Neural crest cell (in vitro differentiated cells): ENCODE measurements around the gene AICDA. TPM values are rescaled to one million over a fixed set of nuclear protein-coding genes. Genes with fewer than 3 reads are reported as not detected.
"Not testable (repeated sequence)": the region's sequence is repeated elsewhere in the genome, so short reads cannot be mapped to it uniquely, and the experiment has no call there.

ENCODE experiments used
- DNase-seq: peaks from one replicate; pipeline ENCODE4 v3.0.0; 2021; ENCODE audit warnings: low read depth, mixed read lengths, low spot score
- H3K27ac Mint-ChIP-seq: one replicate; pipeline ENCODE4 v1.8.0; 2021; ENCODE audit warnings: mild to moderate bottlenecking, mixed read lengths; ENCODE audit not compliant: unreplicated experiment
- H3K27me3 Mint-ChIP-seq: 2 replicates; pipeline ENCODE4 v1.8.0; 2021; ENCODE audit warnings: low read depth, mild to moderate bottlenecking, mixed read lengths
- H3K36me3 Mint-ChIP-seq: 2 replicates; pipeline ENCODE4 v1.8.0; 2021; ENCODE audit warnings: low read depth, mild to moderate bottlenecking, mixed read lengths
- H3K4me1 Mint-ChIP-seq: 2 replicates; pipeline ENCODE4 v1.8.0; 2021; ENCODE audit warnings: mixed read lengths
- H3K4me3 Mint-ChIP-seq: one replicate; pipeline ENCODE4 v1.8.0; 2021; ENCODE audit warnings: mild to moderate bottlenecking, mixed read lengths
- H3K9me3 Mint-ChIP-seq: 2 replicates; pipeline ENCODE4 v1.8.0; 2021; ENCODE audit warnings: mixed read lengths
- CTCF ChIP-seq: fragments of 200-600 bp; sonication (generic); conservative IDR thresholded peaks from 2 replicates; pipeline ENCODE4 v1.5.0; 2021; ENCODE audit warnings: antibody characterized with exemption, mild to moderate bottlenecking
- total RNA-seq: library from RNA; stranded (reverse); gene quantifications from 2 replicates; pipeline ENCODE4 v1.2.1, GENCODE V29; 2021

The AICDA gene
- total RNA-seq, 1 donor from 2014 or later: not detected

GRCh38 chr12:8596561-8596960 lies 16.1 kb downstream of the AICDA start:
- no peaks in the 10 kb centered on the region for H3K4me1 Mint-ChIP-seq
- no peak for DNase-seq
- no peak for TF ChIP-seq CTCF
- no peak overlapping the region for H3K4me3 Mint-ChIP-seq
- H3K27me3 Mint-ChIP-seq: no peaks in the 10 kb centered on the region
- H3K36me3 Mint-ChIP-seq: no peaks in the 10 kb centered on the region
- no peak overlapping the region for H3K27ac Mint-ChIP-seq
- H3K9me3 Mint-ChIP-seq: no peaks in the 10 kb centered on the region

- H3K27ac Mint-ChIP-seq: no peak overlapping the region
- H3K4me1 Mint-ChIP-seq: no peaks in the 10 kb centered on the region
- no peaks in the 10 kb centered on the region for H3K36me3 Mint-ChIP-seq
- no peak for TF ChIP-seq CTCF
- H3K27me3 Mint-ChIP-seq: no peaks in the 10 kb centered on the region
- no peaks in the 10 kb centered on the region for H3K9me3 Mint-ChIP-seq
- no peak overlapping the region for H3K4me3 Mint-ChIP-seq
- DNase-seq: no peak
Observed at GRCh38 chr12:8594072-8594471, 18.6 kb downstream of the AICDA start.

- Mint-ChIP-seq H3K4me3 (no peak overlapping the region), H3K27me3 (no peaks in the 10 kb centered on the region), H3K4me1 (no peaks in the 10 kb centered on the region), H3K27ac (no peak overlapping the region), H3K9me3 (no peaks in the 10 kb centered on the region), H3K36me3 (no peaks in the 10 kb centered on the region)
- TF ChIP-seq CTCF: no peak
- no peak for DNase-seq
Observed at GRCh38 chr12:8593246-8593645, 19.4 kb downstream of the AICDA start.

- Mint-ChIP-seq H3K4me1 (no peaks in the 10 kb centered on the region), H3K27me3 (no peaks in the 10 kb centered on the region), H3K36me3 (no peaks in the 10 kb centered on the region), H3K9me3 (no peaks in the 10 kb centered on the region), H3K4me3 (no peak overlapping the region), H3K27ac (no peak overlapping the region)
- no peak for DNase-seq
- TF ChIP-seq CTCF: no peak
Observed at GRCh38 chr12:8590842-8591545, 21.7 kb downstream of the AICDA start.

- H3K9me3 Mint-ChIP-seq: no peaks in the 10 kb centered on the region
- TF ChIP-seq CTCF: no peak
- no peak overlapping the region for H3K4me3 Mint-ChIP-seq
- H3K27ac Mint-ChIP-seq: no peak overlapping the region
- no peaks in the 10 kb centered on the region for H3K4me1 Mint-ChIP-seq
- no peaks in the 10 kb centered on the region for H3K27me3 Mint-ChIP-seq
- DNase-seq: no peak
- H3K36me3 Mint-ChIP-seq: no peaks in the 10 kb centered on the region
Observed at GRCh38 chr12:8589679-8590078, 23.0 kb downstream of the AICDA start.

- not testable (repeated sequence) for H3K27ac Mint-ChIP-seq, H3K4me3 Mint-ChIP-seq, H3K36me3 Mint-ChIP-seq, H3K9me3 Mint-ChIP-seq, DNase-seq, H3K27me3 Mint-ChIP-seq, H3K4me1 Mint-ChIP-seq
Observed at GRCh38 chr12:8584478-8584877, 28.2 kb downstream of the AICDA start.
